NK-92 (cell line): ENCODE measurements around the gene NT5C1A.

ENCODE experiments used
- DNase-seq: peaks from one replicate; lab custom pipeline; 2025; ENCODE audit not compliant: unreplicated experiment; lab: John Stamatoyannopoulos, UW

NT5C1A gene

DNA sequence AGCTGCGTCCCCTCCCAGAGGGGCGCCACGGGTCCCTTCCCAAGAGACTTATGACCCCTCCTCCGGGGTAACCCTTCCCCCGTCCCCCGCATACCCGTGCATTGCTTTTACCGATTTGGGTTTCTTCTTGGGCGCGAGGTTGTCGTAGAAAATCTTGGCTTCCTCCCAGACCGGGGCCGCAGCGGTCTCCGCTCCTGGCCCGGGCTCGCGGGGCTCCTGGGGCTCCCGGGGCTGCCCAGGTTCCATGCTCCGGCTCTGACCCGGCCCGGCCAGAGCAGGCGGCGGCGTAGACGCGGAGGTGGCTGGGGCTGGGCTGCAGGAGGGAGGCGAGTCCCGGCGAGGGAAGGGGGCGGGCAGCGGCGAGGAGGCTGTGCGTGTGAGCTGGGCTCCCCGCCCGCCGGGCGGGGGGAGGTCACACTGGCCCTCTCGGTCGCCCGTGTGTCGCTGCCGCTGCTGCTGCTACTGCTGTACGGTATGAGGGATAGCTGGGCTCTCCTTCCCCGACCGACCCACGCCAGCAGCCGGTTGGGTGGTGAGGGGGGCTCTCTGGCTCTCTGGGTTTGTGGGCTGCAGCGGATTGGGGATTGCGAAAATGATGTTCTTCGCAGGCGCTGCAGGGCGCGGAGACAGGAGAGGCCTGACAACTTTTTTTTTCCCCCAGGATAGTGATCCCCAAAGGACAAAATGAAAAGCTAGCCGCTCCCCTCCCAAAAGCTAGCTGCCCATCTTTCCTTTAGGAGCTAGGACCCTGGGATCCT is at the start of gene NT5C1A:
Gene NT5C1A, minus strand, starts transcription at position 315 of the 758 bp plus-strand sequence. Its CDS starts 69 bp downstream, at position 246.
- DNase-seq: no peak

DNA sequence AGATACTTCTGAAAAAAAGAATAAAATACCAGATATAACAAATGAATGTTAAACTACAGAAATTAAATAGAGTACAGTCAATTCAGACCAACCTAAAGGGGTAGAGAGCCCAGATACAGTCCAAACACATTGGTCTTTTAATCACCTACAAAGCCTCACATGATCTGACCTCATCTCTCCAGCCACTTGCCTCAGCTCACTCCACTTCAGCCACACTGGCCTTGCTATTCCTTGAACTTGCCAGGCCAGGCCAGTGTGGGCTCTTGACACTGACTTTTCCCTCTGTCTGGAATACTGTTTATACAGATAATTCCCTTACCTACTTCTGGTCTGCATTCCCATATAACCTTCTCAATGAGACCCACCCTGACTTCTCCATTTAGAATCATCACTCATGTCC is 49.8 kb upstream of the NT5C1A start:
- no peak for DNase-seq

DNA sequence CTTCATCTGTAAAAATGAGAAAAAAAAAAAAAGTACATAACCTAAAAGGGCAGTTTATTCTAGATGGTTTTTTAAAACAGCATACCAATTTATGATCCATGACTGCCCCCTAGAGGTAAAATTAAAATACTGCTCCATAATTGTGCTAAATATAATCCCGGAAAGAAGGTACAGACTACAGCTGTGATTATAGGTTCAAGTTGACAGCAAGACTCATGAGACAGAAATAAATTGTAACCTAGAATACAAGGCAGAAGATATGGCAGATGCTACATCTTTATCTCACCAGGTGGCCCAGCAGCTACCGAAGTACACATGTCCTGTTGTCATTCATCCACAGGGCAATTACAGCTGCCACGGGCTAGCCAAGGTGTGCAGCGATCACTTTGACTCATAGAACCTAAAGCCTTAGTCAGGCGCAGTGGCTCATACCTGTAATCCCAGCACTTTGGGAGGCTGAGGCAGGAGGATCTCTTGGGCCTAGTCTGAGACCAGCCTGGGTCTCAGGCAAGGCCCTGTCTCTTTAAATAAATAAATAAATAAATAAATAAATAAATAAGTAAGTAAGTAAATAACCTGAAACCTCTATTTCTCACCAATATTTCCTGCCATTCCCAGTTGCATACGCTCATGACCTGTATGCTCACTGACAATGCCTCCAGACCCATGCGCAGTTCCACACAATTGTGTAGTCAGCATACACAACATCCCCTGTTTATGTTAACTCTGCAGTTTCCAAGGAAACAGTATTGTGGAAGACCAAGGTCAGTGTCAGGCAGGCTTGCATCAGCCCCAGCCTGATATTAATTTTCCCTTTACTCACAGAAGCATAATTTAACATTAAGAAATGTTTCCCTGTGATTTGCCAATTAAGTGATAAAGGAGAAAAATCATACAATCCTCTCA is 48.4 kb upstream of the NT5C1A start:
- DNase-seq: no peak

DNA sequence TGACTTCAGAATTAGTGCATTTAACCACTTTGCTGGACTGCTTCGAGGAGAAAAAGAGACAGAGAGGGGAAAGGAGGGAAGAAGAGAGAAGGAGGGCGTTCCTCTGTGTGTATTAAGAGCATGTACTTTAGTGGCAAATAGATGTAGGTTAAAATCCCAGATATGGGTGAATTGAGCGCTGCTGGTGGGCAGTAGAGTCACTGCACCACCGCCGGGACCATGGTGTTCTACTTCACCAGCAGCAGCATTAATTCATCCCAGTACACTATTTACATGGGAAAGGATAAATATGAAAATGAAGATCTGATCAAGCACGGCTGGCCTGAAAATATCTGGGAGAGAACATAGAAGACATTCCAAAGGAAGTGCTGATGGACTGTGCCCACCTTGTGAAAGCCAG is 45.9 kb upstream of the NT5C1A start:
- no peak for DNase-seq

DNA sequence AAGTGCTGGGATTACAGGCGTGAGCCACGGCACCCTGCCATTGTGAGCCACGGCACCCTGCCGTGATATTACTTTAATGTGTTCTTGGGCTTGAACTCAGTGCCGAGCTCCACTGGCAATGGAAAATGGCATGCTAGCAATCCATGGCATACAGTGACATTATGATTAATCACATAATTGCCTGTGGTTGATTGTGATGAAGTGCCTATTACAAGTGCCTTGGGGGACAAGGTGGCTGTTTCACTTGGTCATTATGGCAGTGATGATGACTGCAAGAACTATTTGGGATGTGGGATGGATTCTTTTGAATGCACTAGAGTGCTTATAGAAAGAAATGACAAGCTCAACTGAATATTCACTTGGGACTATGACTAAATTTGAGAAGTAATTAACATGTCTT is 41.6 kb upstream of the NT5C1A start:
- DNase-seq: no peak

DNA sequence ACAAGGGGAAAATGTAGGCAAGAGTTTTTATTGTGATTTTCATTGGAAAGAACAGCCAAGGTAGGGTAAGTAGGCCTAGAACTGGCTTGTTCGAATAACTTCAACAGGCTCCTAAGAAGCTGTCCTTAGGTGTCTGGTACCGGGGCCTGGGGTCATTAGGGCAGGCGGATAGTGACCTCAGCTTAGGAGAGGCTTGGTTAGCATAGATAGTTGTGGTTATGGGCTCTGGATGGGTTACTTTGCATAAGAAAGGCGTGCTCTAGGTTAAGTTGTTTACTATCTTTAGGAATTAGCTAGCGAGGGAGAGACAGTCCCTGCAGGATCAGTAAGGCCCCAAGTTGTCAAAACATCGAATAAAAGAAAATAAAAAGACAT is 40.0 kb upstream of the NT5C1A start:
- DNase-seq: no peak

DNA sequence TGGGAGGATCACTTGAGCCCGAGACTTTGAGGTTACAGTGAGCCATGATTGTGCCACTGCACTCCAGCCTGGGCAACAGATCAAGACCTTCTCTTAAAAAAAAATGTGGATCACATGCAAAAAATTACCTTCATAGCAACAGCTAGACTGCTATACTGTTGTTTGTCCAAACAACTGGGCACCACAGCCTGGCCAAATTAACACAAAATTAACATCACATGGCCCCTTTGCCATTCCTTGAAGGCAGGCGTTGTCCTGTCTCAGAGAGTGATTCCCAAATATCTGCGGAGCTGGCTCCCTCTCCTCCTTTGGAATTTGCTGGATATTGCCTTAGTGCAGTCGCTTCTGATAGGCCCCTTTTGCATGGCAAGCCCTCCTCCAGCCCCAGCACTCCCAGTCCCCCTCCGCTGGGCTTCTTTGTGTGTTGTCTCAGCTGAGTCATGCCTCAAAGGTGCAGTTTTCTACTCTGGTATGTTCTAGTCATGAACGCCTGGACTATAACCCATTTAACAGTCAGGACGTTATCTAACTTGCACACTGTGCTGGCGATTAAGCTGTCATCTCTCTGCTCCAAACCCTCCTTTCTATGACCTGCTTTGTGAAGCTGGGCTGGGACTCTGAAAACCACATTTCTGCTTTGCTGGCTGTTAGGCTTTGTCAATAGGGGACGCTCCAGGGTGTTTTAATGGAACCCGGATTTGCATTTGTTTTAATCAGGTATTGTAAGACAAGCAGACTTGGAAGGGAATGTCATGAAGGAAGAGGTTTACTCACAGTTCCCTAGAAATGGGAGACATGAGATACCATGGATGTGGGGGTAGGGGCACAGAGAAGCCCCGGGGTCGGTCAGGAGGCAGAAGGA is 39.4 kb upstream of the NT5C1A start:
- no peak for DNase-seq

DNA sequence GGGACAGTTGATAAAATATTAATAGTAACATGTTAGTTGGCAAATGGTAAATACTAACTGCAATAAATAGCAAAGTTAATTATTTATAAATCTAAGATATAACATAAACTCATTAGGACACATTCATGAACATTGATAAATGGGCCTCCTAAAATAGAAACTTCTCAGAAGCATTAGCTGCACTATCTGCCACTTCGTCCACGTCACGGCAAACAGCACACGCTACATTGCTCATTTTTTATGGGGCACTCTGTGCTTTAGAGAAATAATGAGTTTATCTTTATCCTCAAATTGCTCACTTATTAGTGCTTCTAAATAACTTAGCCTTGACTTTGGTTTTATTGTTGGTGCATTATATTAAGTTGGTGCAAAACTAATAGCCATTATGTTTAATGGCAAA is 35.6 kb upstream of the NT5C1A start:
- DNase-seq: no peak

DNA sequence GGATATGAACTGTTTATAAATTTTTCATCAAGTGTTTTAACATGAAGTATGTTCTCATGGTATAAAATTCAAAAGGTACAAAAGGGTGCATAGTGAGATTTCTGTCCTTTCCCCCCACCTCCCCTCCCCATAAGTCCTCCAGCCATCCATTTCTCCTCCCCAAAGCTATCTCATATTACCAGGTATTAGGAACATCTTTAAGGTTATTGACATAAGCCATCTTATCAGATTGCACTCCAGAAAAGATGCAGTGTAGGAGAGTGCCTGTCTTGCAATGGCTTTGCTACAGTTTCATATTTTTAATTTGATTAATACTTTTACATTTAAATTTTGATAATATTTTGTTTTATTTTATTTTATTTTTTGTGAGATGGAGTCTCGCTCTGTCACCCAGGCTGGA is 32.9 kb upstream of the NT5C1A start:
- DNase-seq: no peak

DNA sequence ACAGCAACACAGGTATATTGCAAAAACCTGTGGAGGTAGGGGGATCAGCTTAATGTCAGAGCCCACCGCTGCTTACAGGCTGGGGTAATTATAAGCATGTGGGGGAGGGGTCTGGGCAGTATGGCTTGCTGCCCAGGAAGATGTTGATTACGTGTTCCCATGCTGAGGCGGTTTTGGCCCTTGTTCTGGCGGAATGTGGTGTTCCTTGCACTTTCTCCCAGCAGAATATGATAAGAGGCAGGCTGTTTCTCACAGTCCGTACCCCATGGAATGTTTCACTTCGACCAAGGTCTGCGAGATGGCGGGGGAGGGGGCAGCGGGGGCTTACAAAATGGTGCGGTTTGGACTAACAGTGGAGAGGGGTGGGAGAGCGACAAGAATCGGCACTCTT is 29.1 kb upstream of the NT5C1A start:
- no peak for DNase-seq

DNA sequence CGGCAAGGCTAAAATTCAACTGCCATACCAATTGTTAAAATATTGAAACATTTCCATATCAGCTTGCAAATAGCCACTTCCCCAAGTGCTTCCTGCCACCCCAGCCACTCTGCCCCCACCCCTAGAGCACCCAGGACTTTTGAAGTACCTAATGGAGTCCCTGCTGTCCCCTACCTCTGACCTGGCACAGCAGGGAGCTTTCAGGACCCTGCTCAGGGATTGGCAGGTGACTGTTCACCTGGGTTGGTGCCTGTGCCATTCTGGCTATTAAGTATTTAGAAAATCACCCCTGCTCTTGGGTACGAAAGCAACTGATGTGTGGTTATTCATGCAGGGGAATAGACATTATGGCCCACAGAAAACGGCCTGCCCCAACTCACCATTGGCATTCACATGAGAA is 28.4 kb upstream of the NT5C1A start:
- DNase-seq: no peak

DNA sequence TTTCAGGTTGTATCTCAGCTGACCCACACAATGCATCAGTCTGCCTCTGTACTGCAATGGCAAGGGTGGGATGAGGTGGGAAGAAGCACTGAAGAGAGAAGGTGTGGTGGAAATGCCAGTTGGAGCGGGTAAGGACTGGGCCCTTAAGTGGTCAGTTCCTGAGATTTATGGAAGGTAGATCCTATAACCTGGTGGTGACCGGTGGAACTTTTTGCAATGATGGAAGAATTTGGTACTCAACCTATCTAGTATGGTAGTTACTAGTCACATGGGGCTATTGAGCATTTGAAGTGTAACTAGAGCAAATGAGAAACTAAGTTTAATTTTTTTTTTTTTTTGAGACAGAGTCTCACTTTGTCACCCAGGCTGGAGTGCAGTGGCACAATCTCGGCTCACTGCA is 27.5 kb upstream of the NT5C1A start:
- no peak for DNase-seq

DNA sequence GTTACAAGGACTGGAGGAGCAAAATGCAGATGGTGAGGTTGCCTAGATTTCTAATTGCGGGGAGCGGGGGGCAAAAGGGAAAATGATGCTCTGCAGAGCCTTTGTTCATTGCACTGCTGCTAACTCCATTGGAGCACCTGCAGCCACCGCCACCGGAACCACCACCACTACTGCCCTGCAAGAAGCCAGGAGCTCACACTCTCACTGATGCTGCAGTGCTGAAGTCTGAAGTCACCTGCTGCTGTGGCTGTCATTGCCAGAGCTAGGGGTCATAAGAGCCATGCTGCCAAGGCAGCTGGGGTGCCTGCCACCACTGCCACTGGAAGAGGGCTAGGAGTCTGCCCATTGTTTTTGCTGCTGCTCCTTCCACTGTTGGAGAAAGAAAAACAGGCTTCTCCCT is 26.7 kb upstream of the NT5C1A start:
- no peak for DNase-seq

DNA sequence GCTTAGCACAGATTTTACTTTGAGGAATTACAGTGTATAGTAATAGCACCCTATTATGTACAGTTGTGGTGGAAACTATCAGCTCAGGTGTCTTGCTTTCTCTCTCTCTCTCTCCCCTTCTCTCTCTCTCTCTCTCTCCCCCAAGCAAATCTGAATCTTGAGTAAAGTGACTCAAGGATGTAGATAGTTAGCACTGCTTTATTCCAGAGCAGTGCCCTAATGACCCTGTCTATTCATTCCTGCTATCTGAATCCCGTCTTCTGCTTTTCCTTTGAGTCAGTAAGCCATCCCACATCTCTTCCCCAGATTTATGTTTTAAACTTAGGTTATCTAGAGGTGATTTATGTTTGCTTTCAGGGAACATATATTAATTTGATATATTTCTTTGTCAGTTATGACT is 24.5 kb upstream of the NT5C1A start:
- no peak for DNase-seq

DNA sequence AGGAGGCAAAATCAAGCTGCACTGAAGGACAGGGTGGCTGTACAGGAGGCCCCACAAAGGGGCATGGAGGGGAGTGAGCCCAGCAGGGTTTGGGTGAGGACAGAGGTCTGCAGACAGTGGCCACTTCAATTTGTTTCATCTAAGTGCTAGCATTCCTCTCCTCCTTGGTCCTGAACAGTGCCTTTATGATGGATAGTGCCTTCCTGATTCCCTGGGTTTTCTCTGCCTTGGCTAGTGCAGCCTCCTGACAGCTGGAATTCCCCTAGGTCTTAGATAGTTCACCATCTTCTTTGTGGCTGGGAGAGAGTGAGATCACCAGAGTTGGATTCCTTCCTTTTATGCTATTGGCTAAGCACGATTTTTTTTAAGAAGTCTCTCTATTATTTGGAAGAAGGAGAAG is 23.1 kb upstream of the NT5C1A start:
- DNase-seq: no peak

DNA sequence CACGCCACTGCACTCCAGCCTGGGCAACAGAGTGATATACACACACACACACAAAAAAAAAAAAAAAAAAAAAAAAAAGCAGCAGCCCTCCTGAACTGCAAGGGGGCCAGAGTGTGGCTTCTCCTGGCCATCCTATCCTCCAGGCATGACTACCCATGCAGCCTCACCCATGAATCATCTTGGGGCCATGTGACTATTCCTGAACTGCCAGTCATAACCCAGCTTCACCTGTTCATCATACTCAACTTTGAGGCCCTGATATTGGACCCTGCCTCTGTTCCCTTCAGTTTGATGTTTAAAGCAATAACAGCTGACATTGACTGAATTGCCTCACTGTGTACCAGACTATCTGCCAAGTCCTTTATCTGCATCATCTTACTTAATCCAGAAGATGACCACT is 22.1 kb upstream of the NT5C1A start:
- no peak for DNase-seq

DNA sequence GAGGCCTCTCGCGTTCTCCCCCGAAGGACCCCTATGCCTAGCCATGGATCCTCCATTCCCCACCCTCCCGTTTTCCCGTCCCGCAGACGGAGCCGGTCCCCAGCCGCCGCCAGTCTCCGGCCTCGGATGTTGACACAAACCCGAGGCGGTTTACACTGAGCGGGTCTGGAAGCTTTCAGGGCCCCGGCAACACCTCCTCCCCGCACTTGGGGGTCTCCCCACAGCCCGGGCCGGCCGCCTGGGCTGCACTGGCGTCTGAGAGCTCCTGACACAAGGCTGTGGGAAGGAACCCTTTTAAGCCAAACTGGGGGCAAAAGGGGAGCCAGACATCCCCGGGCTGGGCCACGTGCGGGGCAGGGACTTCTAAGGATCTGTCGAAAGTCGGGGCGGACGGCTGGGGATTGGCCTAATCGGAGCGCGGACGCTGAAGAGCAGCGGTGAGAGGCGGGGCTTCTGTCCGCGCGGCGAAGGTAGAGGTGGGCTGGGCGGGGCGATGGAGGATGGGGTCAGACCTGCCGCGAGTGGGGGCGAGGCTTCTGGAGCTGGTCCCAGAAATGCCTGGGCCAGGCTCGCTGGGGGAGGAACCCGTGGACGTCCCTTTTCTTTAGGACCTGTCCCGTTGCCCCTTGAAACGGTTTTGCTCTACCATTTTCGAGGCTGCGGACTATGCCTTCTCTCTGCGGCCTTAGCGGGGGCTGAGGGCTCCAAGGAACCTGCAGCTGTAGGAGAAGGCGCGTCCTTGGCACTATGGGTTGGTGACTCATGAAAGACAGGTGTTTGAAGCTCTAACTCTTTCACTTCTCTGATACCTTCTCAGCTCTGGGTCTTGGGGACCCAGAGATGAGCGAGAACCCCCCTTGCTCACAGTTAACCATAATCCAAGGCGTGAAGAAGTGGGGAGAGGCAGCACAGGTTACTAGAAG is 20.5 kb upstream of the NT5C1A start:
- DNase-seq: no peak

DNA sequence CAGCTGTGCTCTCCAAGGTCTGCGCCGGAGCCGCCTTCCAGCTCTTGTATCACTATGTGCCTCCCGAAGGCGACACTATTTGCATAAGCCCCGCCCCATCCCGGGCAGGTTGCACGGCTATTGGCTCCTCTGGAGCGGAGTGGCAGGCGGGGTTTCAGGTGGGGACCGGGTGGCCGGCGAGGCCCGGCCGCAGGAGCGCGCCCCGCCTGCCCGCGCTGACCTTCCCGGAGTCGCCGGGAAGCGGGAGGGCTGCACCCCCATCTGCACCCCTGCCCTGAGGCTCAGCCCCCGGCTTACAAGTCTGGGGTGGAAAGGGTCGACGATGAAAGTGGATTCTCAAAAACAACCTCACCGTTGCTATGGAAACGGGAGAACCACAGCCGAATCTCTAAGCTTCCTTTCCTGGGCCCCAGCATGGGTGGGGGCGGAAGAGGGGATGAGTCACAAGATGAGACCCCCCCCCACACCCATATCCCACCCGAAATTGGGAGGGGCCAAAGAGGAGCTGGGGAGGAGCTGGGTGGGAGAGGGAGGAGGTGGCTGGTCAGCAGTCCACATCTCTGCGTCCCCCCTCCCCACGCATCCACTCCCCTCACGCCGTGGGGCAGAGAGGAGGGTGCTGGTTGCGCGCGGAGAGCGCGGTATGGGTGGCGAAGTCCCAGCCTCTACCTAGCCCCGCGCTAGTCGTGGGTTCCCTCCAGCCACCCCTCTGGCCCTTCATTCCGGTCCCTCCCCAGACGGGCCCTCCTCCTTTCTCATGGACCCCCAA is 19.7 kb upstream of the NT5C1A start, which contains the start of gene HPCAL4:
Gene HPCAL4, minus strand, starts transcription at position 51 of the 769 bp plus-strand sequence. CDS start 6,830 bp downstream, outside the sequence.
- peak; percentile 23 for DNase-seq

DNA sequence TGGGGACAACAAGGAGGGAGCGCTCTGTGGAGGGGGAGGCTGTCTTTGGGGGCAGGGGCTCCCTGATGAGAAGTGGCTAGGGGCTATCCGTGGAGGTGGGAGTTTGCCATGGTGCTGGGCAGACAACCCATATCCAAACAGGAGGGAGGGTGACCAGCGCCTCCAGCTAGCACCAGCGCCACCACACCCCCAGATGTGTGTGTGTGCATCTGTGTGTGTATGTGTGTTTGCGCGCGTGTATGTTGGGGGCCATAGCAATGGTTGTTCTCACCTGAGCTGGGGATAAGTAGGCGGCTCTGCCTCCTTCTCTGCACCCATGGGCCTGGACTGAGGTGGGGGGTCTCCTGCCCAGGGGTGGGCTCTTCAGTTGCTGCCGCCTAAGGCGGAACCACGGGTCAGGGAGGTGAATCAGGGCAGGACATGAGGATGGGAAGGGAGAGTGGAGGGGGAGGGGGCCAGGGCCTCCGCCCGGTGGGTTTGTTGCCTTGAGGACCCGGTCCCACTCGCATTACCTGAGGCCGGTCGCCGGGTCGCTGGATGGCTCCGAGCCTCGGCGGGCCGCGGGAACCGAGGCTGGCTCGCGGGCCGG is 19.0 kb upstream of the NT5C1A start:
- DNase-seq: no peak
